ENCODE results near the gene RACK1. TPM values are rescaled to one million over a fixed set of nuclear protein-coding genes. Genes with fewer than 3 reads are reported as not detected.
"Not testable (repeated sequence)": the region's sequence is repeated elsewhere in the genome, so short reads cannot be mapped to it uniquely, and the experiment has no call there.

Gene RACK1
- total and polyA plus RNA-seq, 2 donors (not counting 3 experiments of a cell fraction or from before 2014, with no cell fraction given) = 1,910 to 5,629 TPM

DNA sequence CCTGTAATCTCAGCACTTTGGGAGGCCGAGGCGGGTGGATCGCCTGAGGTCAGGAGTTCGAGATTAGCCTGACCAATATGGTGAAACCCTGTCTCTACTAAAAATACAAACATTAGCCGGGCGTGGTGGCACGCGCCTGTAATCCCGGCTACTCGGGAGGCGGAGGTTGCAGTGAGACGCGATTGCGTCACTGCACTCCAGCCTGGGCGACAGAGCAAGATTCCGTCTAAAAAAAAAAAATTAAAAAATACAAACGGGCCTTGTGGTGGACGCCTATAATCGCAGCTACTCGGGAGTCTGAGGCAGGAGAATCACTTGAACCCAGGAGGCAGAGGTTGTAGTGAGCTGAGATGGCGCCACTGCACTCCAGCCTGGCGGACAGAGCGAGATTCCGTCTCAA lies 34.7 kb downstream of the RACK1 start:
- POLR2A ChIA-PET; BruUV-seq (replicated peaks); H3K79me2 ChIP-seq (ENCODE audit: control insufficient read depth, insufficient read depth, low read length); FAIRE-seq; DNase-seq (ENCODE audit: low read depth, low spot score); H3K4me2 ChIP-seq (ENCODE audit: insufficient read depth, low read length); H3K27ac ChIP-seq (ENCODE audit: insufficient read depth, low read depth, low read length); H4K20me1 ChIP-seq (replicated peaks; ENCODE audit: control insufficient read depth, extremely low read depth, insufficient read depth, low read length); H3K36me3 ChIP-seq (ENCODE audit: control insufficient read depth in 2 of 2, extremely low read depth in 1 of 2, insufficient read depth in 2 of 2, low read length in 2 of 2); H3K9me1 ChIP-seq (replicated peaks; ENCODE audit: control insufficient read depth, extremely low read depth, insufficient read depth, low read length); H3K4me3 ChIP-seq (replicated peaks in 1 of 3; ENCODE audit: insufficient read depth in 1 of 3, low read depth in 1 of 3, low read length in 3 of 3); H3K9me3 ChIP-seq (replicated peaks; ENCODE audit: control insufficient read depth, insufficient read depth, low read length); H3K9ac ChIP-seq (replicated peaks; ENCODE audit: extremely low read depth, insufficient read depth, low read length); H2AFZ ChIP-seq (ENCODE audit: low read depth, low read length); H3K27me3 ChIP-seq (ENCODE audit: control insufficient read depth in 2 of 2, insufficient read depth in 2 of 2, low read length in 2 of 2); dilution Hi-C loops (cut with MboI; ENCODE audit: extremely low pct_ligation_motif_present, low sequenced_read_pairs): not testable (repeated sequence)
- intact Hi-C loops (cut with micrococcal nuclease) = loop anchor here (10.0 kb wide), 1 partner anchor 1654 kb away; the partner anchor contains the start of gene RUFY1
- peaks cover 12% of the 10 kb centered on the region for H3K4me1 ChIP-seq (ENCODE audit: control insufficient read depth, extremely low read depth, insufficient read depth, low read length)
- CTCF ChIA-PET = interaction anchor here (8.0 kb wide), 1 partner anchor 17 kb away, joined by 95 read pairs; no protein-coding TSS in a partner anchor

DNA sequence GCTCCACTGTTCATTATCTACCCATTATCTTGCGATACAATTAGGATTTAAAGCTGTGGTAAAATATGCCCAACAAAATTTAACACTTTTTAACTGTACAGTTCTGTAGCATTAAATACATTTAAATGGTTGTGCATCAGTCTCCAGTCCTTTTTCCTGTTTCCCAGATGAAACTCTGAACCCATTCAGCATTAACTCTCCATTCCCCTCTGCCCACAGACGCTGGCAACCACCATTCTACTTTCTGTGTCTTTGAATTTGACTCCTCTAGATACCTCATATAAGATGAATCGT lies 35.8 kb downstream of the RACK1 start:
- CTCF ChIA-PET = interaction anchor here (1.0 to 8.0 kb wide), 5 partner anchors 9 to 65 kb away, joined by 3 to 95 read pairs (median 8); no protein-coding TSS in a partner anchor
- H3K9me3 ChIP-seq (replicated peaks; ENCODE audit: control insufficient read depth, insufficient read depth, low read length) = no peaks in the 10 kb centered on the region
- BruUV-seq (replicated peaks) = no TSS peak
- H3K9me1 ChIP-seq (replicated peaks; ENCODE audit: control insufficient read depth, extremely low read depth, insufficient read depth, low read length) = no peaks in the 10 kb centered on the region
- no peaks in the 10 kb centered on the region for H3K36me3 ChIP-seq (ENCODE audit: control insufficient read depth in 2 of 2, extremely low read depth in 1 of 2, insufficient read depth in 2 of 2, low read length in 2 of 2)
- no peaks in the 10 kb centered on the region for H3K79me2 ChIP-seq (ENCODE audit: control insufficient read depth, insufficient read depth, low read length)
- H3K27ac ChIP-seq (ENCODE audit: insufficient read depth, low read depth, low read length) = no peak overlapping the region
- no peak overlapping the region for H2AFZ ChIP-seq (ENCODE audit: low read depth, low read length)
- H4K20me1 ChIP-seq (replicated peaks; ENCODE audit: control insufficient read depth, extremely low read depth, insufficient read depth, low read length) = no peaks in the 10 kb centered on the region
- TF ChIP-seq POLR2AphosphoS5 (IDR thresholded peaks at IDR 0.05; ENCODE audit: insufficient read depth, low read depth, low read length) = no peak
- TF ChIP-seq, protein P1, sequence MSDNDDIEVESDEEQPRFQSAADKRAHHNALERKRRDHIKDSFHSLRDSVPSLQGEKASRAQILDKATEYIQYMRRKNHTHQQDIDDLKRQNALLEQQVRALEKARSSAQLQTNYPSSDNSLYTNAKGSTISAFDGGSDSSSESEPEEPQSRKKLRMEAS (IDR thresholded peaks at IDR 0.05; ENCODE audit: insufficient read depth, insufficient read length) = no peak
- no peak for TF ChIP-seq FOS (IDR thresholded peaks at IDR 0.05; ENCODE audit: borderline replicate concordance, insufficient read depth, low read length)
- TF ChIP-seq POLR2A (IDR thresholded peaks at IDR 0.05; ENCODE audit: low read depth, low read length) = no peak
- no peak for TF ChIP-seq MYC (IDR thresholded peaks at IDR 0.05; ENCODE audit: low read depth, low read length)
- TF ChIP-seq GATA2 (IDR thresholded peaks at IDR 0.05; ENCODE audit: insufficient read depth, insufficient read length, low read depth, low read length) = no peak
- no peak for TF ChIP-seq EZH2 (IDR thresholded peaks at IDR 0.05; ENCODE audit: borderline replicate concordance, low read depth, low read length, severe bottlenecking)
- TF ChIP-seq JUN (IDR thresholded peaks at IDR 0.05; ENCODE audit: borderline replicate concordance, insufficient read depth, insufficient read length, low read depth) = no peak
- no peak for TF ChIP-seq CTCF (IDR thresholded peaks at IDR 0.05; ENCODE audit: extremely low read depth in 1 of 2, insufficient read depth in 1 of 2, low read depth in 1 of 2, low read length in 2 of 2)
- H3K4me2 ChIP-seq (ENCODE audit: insufficient read depth, low read length) = no peak overlapping the region
- no peak overlapping the region for H3K4me3 ChIP-seq (replicated peaks in 1 of 3; ENCODE audit: insufficient read depth in 1 of 3, low read depth in 1 of 3, low read length in 3 of 3)
- intact Hi-C loops (cut with micrococcal nuclease) = loop anchor here (1.0 to 10.0 kb wide), 4 partner anchors 10 to 1653 kb away; partner anchors contain the start of genes RACK1 and RUFY1
- DNase-seq (ENCODE audit: low read depth, low spot score) = no peak
- H3K9ac ChIP-seq (replicated peaks; ENCODE audit: extremely low read depth, insufficient read depth, low read length) = no peak overlapping the region
- FAIRE-seq = no peak
- POLR2A ChIA-PET = interaction anchor here (0.7 to 1.7 kb wide), 5 partner anchors 14 to 36 kb away, joined by 4 to 11 read pairs (median 6); partner anchors contain the start of gene RACK1
- peaks cover 12% of the 10 kb centered on the region for H3K4me1 ChIP-seq (ENCODE audit: control insufficient read depth, extremely low read depth, insufficient read depth, low read length)
- dilution Hi-C loops (cut with MboI; ENCODE audit: extremely low pct_ligation_motif_present, low sequenced_read_pairs) = no loop called here
- peaks cover 0 to 2% of the 10 kb centered on the region in 2 experiments for H3K27me3 ChIP-seq (ENCODE audit: control insufficient read depth in 2 of 2, insufficient read depth in 2 of 2, low read length in 2 of 2)

Data from endothelial cell of umbilical vein (primary cell).